Measurements from ENCODE around the gene TMEM175. TPM values are rescaled to one million over a fixed set of nuclear protein-coding genes. Genes with fewer than 3 reads are reported as not detected.

Gene TMEM175
- total and polyA plus RNA-seq, 2 of the 4 experiments (the other 2 are of a cell fraction): 7.7 to 41.9 TPM

DNA sequence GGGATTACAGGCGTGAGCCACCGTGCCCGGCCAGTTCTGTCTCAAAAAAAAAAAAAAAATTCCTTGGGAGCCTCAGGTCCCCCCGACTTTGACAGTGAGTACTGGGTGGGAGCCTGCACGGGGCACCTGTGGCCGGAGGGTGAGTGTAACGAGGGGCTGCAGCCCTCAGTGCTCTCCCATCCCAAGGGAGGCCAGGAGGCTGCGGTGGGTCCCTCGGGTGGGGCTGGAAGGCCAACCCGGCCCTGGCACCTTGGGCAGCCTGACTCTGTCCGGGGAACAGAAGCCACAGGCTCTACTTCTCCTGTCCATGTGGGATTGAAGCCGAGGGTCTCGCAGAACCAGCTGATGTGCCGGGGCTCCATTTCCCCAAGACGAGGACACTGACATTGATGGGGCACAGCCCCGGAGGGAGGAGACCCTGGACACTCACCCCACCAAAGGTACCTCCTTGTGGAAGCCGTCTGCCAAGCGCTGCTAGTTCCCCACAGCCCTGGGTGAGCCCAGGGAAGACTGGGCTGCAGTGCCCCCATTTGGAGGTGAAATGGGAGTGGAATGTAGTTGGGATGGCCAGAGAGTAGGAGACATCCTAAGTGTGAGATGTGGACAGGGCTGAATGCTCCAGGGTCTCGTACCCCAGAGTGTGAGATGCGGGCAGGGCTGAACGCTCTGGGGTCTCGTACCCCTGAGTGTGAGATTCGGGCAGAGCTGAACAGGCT, 63.2 kb downstream of the TMEM175 start:
- intact Hi-C loops (cut with micrococcal nuclease): no loop called here
- no peak overlapping the region for H2AK9ac ChIP-seq (replicated peaks; ENCODE audit: low read depth, low read length, poor library complexity)
- H2BK5ac ChIP-seq (ENCODE audit: low read depth, low read length, poor library complexity, severe bottlenecking): no peak overlapping the region
- no peak overlapping the region for H3K18ac ChIP-seq (ENCODE audit: low read depth, low read length)
- no peak overlapping the region for H2AK5ac ChIP-seq (ENCODE audit: low read depth, low read length)
- POLR2A ChIA-PET (ENCODE audit: unreplicated experiment): no interaction called here
- H3K4ac ChIP-seq (ENCODE audit: low read depth, low read length): no peak overlapping the region
- H3K27ac ChIP-seq (ENCODE audit: insufficient read depth, low read length): no peak overlapping the region
- no peak overlapping the region for H4K8ac ChIP-seq (ENCODE audit: low read depth in 2 of 2, low read length in 2 of 2)
- H4K5ac ChIP-seq (ENCODE audit: low read depth, low read length): no peak overlapping the region
- no peak overlapping the region for H2AFZ ChIP-seq (replicated peaks; ENCODE audit: low read length, poor library complexity)
- in situ Hi-C loops (cut with MboI; ENCODE audit: low sequenced_read_pairs): no loop called here
- no peak overlapping the region for H3K14ac ChIP-seq (replicated peaks; ENCODE audit: low read depth, low read length)
- H2BK120ac ChIP-seq (ENCODE audit: low read depth, low read length): no peak overlapping the region
- no peak overlapping the region for H2BK20ac ChIP-seq (ENCODE audit: low read depth, low read length)
- 76% methylated on average over 14 of the region's 23 CpGs; no CpG with 5 or more reads in 1 of the 2 experiments for WGBS, 2 experiments (ENCODE audit: extremely low coverage in 2 of 2, insufficient read length in 1 of 2)
- no peak overlapping the region for H3K4me2 ChIP-seq (ENCODE audit: low read depth, low read length)
- no peak overlapping the region for H4K91ac ChIP-seq (ENCODE audit: insufficient read depth, low read depth, low read length)
- H3K23ac ChIP-seq (ENCODE audit: low read depth, low read length): no peak overlapping the region
- H4K20me1 ChIP-seq (ENCODE audit: insufficient read depth, low read length): peaks cover 11% of the 10 kb centered on the region
- dilution Hi-C loops (cut with HindIII; ENCODE audit: low sequenced_read_pairs, unreplicated experiment): no loop called here
- no peak overlapping the region for H3K56ac ChIP-seq (ENCODE audit: extremely low read depth, insufficient read depth, low read length)
- TF ChIP-seq CTCF (conservative IDR thresholded peaks at IDR 0.05; ENCODE audit: low read depth, low read length): 0 out of 2 replicates have a peak, but pooled peaks have one; percentile 3
- TF ChIP-seq, protein P1, sequence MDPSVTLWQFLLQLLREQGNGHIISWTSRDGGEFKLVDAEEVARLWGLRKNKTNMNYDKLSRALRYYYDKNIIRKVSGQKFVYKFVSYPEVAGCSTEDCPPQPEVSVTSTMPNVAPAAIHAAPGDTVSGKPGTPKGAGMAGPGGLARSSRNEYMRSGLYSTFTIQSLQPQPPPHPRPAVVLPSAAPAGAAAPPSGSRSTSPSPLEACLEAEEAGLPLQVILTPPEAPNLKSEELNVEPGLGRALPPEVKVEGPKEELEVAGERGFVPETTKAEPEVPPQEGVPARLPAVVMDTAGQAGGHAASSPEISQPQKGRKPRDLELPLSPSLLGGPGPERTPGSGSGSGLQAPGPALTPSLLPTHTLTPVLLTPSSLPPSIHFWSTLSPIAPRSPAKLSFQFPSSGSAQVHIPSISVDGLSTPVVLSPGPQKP (IDR thresholded peaks at IDR 0.05; ENCODE audit: borderline replicate concordance, low read depth, low read length): no peak
- CTCF ChIA-PET: no interaction called here
- no peak overlapping the region for H3K9ac ChIP-seq (ENCODE audit: low read depth, low read length)
- H3K79me1 ChIP-seq (ENCODE audit: low read depth in 1 of 2, low read length in 2 of 2): 0 out of 4 replicates have a peak, but pooled peaks cover 0 to 4% of the 10 kb centered on the region in 2 experiments
- no peak overlapping the region for H2BK15ac ChIP-seq (ENCODE audit: low read depth, low read length)
- DNase-seq (no peak), ATAC-seq (ENCODE audit: low read depth) (no peak)
- peaks cover 34% of the 10 kb centered on the region for H3K27me3 ChIP-seq (ENCODE audit: control insufficient read depth, insufficient read depth, low read length)
- no peaks in the 10 kb centered on the region for H3K9me3 ChIP-seq (ENCODE audit: control insufficient read depth, insufficient read depth, low read length)
- H3K9me1 ChIP-seq (ENCODE audit: insufficient read depth, low read length): no peaks in the 10 kb centered on the region
- peaks cover 3% of the 10 kb centered on the region; the same call in 1 of the 2 replicates for H3K4me1 ChIP-seq (ENCODE audit: control insufficient read depth, insufficient read depth, low read length)
- no peak overlapping the region for H3K4me3 ChIP-seq (ENCODE audit: insufficient read depth, low read depth, low read length)
- peaks cover 4% of the 10 kb centered on the region; the same call in 1 of the 2 replicates for H3K36me3 ChIP-seq (ENCODE audit: control insufficient read depth, insufficient read depth, low read length)
- BruUV-seq (replicated peaks): no TSS peak
